Right lobe of liver (tissue), 6 donors: Measurements from ENCODE around the gene PDZD2. TPM values are rescaled to one million over a fixed set of nuclear protein-coding genes. Genes with fewer than 3 reads are reported as not detected.

Experiments used
- ATAC-seq, 4 donors: fragments of 200-7000 bp; cut with Tn5 transposase; one replicate each; pipeline ENCODE4 v1.9.1; 2020; ENCODE audit warnings: mild to moderate bottlenecking in 4 of 4, moderate library complexity in 4 of 4
- DNase-seq, 3 donors: peaks; one replicate each; pipeline ENCODE4 v3.0.0-alpha.2; 2020
- H3K27ac ChIP-seq, 3 donors: fragments of 200-600 bp; one replicate each; pipeline ENCODE4 v1.8.0; 2022
- H3K27me3 ChIP-seq, 2 donors: fragments of 200-600 bp; one replicate each; pipeline ENCODE4 v1.8.0; 2022
- H3K36me3 ChIP-seq, 4 donors: fragments of 200-600 bp; sonication (generic) in 1 of 4; one replicate each; pipeline versions ENCODE4 v1.5.1 to v1.8.0; 2017 to 2022; ENCODE audit warnings: control low read depth in 1 of 4
- H3K4me1 ChIP-seq, 4 donors: fragments of 200-600 bp; sonication (generic) in 1 of 4; one replicate each; pipeline versions ENCODE4 v1.5.1 to v1.8.0; 2017 to 2022; ENCODE audit warnings: control low read depth in 1 of 4
- H3K4me3 ChIP-seq, 3 donors: fragments of 200-600 bp; one replicate each; pipeline ENCODE4 v1.8.0; 2022
- H3K9me3 ChIP-seq, 4 donors: fragments of 200-600 bp; sonication (generic) in 1 of 4; one replicate each; pipeline versions ENCODE4 v1.5.1 to v1.8.0; 2017 to 2022; ENCODE audit warnings: control low read depth in 1 of 4
- POLR2A ChIP-seq: fragments of 450-650 bp; IDR thresholded peaks from one replicate; pipeline ENCODE4 v1.6.1; 2017; ENCODE audit warnings: antibody characterized with exemption, mild to moderate bottlenecking
- WGBS: methylation state at CpG from one replicate; pipeline ENCODE4 v1.1.6; 2018; ENCODE audit warnings: low coverage, low lambda C conversion rate; ENCODE audit not compliant: insufficient coverage; ENCODE audit errors: missing lambda C conversion rate; 5-methylcytosine and 5-hydroxymethylcytosine counted together
- intact Hi-C, 2 donors: fragments of 100-400 bp; cut with DNase I; formaldehyde crosslinking; loops; one replicate each; pipeline versions ENCODE4 v1.11.2 to v1.14.1; 2022
- total RNA-seq, 6 experiments: library from RNA; depleted of rRNA in 2 of 6; stranded (reverse); fragments of >200 nt in 2 of 6; fragmentation: NEBNext Ultra II Directional in 3 of 6; extraction: Animal tissue kit (Norgen Biotek cat#: 25700) in 3 of 6; gene quantifications; one replicate each; pipeline versions ENCODE4 v1.1.0 to v1.2.4, GENCODE V29; 2016 to 2023
- TF ChIP-seq, protein P1 (sequence below), 4 donors: fragments of 200-600 bp in 3 of 4; fragments of 450-650 bp in 1 of 4; IDR thresholded peaks; one replicate each; pipeline versions ENCODE4 v1.5.1 to v1.8.0; 2016 to 2022; ENCODE audit warnings: antibody characterized with exemption in 4 of 4, mild to moderate bottlenecking in 2 of 4
- donor health status: DM: no; HTN: yes; CAD: no.
- donor health status: DM: no; HTN: no; CAD: no.
- donor health status: DM: no; HTN: no; CAD: no.
- donor health status: DM: no; HTN: yes; CAD: no.
- donor health status: DM: no; HTN: yes; CAD: no.

Gene PDZD2
- total RNA-seq, 6 experiments from 2014 or later: 0.43 to 1.9 (median 0.88) TPM

DNA sequence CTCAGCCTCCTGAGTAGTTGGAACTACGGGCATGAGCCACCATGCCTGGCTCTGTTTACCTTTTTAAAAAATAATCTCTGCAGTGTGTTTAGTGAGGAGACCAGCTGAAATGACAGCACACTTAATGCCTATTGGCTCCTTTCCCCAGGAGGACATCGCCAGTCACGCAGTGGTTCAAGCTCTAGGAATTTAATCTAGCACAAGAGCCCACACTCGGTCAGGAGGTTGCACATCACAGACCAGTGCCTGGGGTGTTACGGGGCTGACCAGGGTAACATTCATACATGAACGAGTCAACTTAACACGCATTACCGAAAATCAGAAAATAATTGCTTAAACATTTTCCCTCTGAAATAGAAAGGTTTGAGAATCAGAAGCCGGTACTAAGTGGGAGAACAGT, 318.2 kb downstream of the PDZD2 start:
- DNase-seq (no peak), ATAC-seq (no peak)
- no peaks in the 10 kb centered on the region for H3K4me1 ChIP-seq
- no peaks in the 10 kb centered on the region for H3K36me3 ChIP-seq
- H3K27ac ChIP-seq: no peak overlapping the region
- 83% methylated on average over 8 of the region's 9 CpGs for WGBS
- H3K27me3 ChIP-seq: no peaks in the 10 kb centered on the region
- intact Hi-C loops: no loop called here
- no peak for TF ChIP-seq POLR2A
- TF ChIP-seq, protein P1, sequence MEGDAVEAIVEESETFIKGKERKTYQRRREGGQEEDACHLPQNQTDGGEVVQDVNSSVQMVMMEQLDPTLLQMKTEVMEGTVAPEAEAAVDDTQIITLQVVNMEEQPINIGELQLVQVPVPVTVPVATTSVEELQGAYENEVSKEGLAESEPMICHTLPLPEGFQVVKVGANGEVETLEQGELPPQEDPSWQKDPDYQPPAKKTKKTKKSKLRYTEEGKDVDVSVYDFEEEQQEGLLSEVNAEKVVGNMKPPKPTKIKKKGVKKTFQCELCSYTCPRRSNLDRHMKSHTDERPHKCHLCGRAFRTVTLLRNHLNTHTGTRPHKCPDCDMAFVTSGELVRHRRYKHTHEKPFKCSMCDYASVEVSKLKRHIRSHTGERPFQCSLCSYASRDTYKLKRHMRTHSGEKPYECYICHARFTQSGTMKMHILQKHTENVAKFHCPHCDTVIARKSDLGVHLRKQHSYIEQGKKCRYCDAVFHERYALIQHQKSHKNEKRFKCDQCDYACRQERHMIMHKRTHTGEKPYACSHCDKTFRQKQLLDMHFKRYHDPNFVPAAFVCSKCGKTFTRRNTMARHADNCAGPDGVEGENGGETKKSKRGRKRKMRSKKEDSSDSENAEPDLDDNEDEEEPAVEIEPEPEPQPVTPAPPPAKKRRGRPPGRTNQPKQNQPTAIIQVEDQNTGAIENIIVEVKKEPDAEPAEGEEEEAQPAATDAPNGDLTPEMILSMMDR (IDR thresholded peaks at IDR 0.05): no peak
- no peak overlapping the region for H3K4me3 ChIP-seq
- H3K9me3 ChIP-seq: no peaks in the 10 kb centered on the region

DNA sequence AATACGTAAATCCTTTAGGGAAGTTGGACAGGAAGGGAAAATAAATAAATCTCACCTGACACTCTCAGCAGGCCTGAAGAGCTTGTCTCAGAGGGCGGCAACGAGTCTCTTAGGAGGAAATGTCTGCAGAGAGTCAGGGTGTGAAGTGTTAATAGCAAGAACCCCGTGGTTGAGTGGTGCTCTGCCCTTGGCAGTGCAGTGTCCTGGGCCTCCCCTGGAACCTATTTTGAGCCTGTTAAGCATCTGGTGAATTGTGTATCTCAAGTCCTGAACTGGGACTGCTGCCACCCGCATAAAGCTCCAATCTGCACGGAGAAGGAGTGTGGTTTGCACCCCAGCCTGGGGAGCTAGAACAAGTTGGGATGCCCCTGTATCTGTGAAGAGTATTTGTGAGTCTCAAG, 323.4 kb downstream of the PDZD2 start:
- intact Hi-C loops: no loop called here
- WGBS: 60% methylated on average over 4 of the region's 6 CpGs
- Histone ChIP-seq H3K9me3 (no peaks in the 10 kb centered on the region), H3K27ac (no peak overlapping the region), H3K4me3 (no peak overlapping the region), H3K27me3 (no peaks in the 10 kb centered on the region), H3K36me3 (no peaks in the 10 kb centered on the region), H3K4me1 (no peaks in the 10 kb centered on the region)
- no peak for DNase-seq
- no peak for ATAC-seq
- TF ChIP-seq POLR2A: no peak
- TF ChIP-seq, protein P1 (IDR thresholded peaks at IDR 0.05): no peak

DNA sequence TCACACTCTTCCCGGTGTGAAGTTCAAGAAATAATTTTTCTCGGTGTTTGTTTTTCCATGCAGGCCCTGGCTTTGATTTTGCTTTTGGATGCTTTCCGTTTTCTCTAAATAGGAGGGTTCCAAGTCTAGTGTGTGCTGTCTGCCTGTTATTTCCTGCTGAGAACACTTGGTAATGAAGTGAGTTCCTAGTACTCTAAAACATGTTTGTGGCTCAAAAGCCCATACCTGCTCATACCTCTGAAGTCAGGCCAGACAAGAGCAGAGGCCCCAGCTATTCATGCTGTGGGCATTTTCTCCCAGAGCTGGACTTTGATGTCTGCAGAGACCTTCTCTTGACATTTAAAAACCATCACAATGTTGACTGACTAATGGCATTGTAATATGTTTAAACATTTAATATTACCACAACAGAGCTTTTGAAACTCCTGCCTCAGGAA, 324.0 kb downstream of the PDZD2 start:
- no peak overlapping the region for H3K27ac ChIP-seq
- no peaks in the 10 kb centered on the region for H3K9me3 ChIP-seq
- H3K4me3 ChIP-seq: no peak overlapping the region
- no peaks in the 10 kb centered on the region for H3K36me3 ChIP-seq
- no peaks in the 10 kb centered on the region for H3K27me3 ChIP-seq
- no peaks in the 10 kb centered on the region for H3K4me1 ChIP-seq
- WGBS: 22% methylated on average over 3 of the region's 3 CpGs
- ATAC-seq (no peak), DNase-seq (no peak)
- intact Hi-C loops: no loop called here
- TF ChIP-seq, protein P1 (IDR thresholded peaks at IDR 0.05): no peak
- TF ChIP-seq POLR2A: no peak

DNA sequence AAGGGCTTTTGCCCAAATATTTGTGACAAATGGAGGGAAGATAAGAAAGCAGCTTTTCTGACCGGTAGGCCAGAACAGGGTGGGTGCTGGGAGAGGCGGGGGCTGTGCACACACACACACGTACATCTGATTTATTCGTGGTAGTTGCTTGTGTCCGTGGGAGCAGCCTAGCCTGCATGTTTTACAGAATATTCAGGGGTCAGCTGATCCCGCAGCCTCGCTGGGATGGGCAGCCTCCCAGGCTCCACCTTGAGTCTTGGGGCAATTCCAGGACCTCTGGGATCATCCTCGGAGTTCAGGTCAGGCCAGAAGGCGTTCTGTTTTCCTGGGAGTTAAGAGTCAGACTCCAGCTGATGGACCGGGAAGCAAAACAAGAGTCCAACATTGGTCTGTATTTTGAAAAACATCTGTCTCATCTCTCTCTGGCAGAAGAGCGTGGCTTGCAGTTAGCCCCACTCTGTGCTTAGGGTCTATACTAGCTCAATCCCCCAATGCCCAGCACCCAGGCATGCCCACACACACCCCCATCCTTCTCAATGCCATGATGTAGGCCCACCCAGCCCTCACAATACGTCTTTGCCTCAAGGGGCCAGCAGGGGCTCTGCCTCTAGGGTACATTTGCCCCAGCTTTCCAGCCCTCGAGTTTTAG, 324.6 kb downstream of the PDZD2 start:
- H3K4me1 ChIP-seq: no peaks in the 10 kb centered on the region
- DNase-seq (no peak), ATAC-seq (no peak)
- WGBS: 44% methylated on average over 10 of the region's 13 CpGs
- no peaks in the 10 kb centered on the region for H3K36me3 ChIP-seq
- intact Hi-C loops: no loop called here
- H3K27me3 ChIP-seq: no peaks in the 10 kb centered on the region
- H3K4me3 ChIP-seq: no peak overlapping the region
- no peak for TF ChIP-seq POLR2A
- TF ChIP-seq, protein P1 (IDR thresholded peaks at IDR 0.05): no peak
- no peaks in the 10 kb centered on the region for H3K9me3 ChIP-seq
- H3K27ac ChIP-seq: no peak overlapping the region

DNA sequence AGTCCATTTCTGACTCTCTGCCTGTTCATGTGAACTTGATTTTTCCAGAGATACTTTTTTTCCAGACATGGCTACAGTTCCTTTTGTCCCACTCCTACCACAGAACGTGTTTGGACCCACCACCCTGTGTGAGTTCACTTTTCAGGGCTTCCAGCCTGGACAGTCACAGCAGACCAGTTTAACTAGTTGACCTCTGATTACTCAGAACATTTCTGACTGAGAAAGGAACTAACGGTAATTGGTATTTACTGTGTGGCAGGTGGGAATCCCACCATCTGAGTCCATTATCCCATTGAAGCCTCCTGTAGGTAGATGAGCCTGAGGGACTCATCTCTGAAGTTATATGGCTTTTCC, 325.1 kb downstream of the PDZD2 start:
- intact Hi-C loops: no loop called here
- DNase-seq (no peak), ATAC-seq (no peak)
- H3K4me3 ChIP-seq: no peak overlapping the region
- no peaks in the 10 kb centered on the region for H3K36me3 ChIP-seq
- H3K27me3 ChIP-seq: no peaks in the 10 kb centered on the region
- no peak overlapping the region for H3K27ac ChIP-seq
- 81% methylated on average over 2 of the region's 2 CpGs for WGBS
- TF ChIP-seq, protein P1 (IDR thresholded peaks at IDR 0.05): no peak
- no peak for TF ChIP-seq POLR2A
- no peaks in the 10 kb centered on the region for H3K4me1 ChIP-seq
- no peaks in the 10 kb centered on the region for H3K9me3 ChIP-seq
